Measurements from ENCODE around the gene MT1X. TPM values are rescaled to one million over a fixed set of nuclear protein-coding genes. Genes with fewer than 3 reads are reported as not detected.

Gene MT1X
- total RNA-seq, 1 experiment from 2014 or later: 328 TPM

GRCh38 chr16:56636616-56637413 lies 45.5 kb upstream of the MT1X start:
- Mint-ChIP-seq H3K4me3 (no peak overlapping the region), H3K27me3 (ENCODE audit: low read depth) (peaks cover 100% of the 10 kb centered on the region), H3K9me3 (no peaks in the 10 kb centered on the region), H3K36me3 (peaks cover 6% of the 10 kb centered on the region; the same call in 1 of the 2 replicates), H3K27ac (no peak overlapping the region), H3K4me1 (peaks cover 30% of the 10 kb centered on the region)
- TF ChIP-seq ZNF532 (CRISPR knock-in tag; IDR thresholded peaks at IDR 0.05; ENCODE audit: borderline replicate concordance) (no peak), NFE2L1 (CRISPR knock-in tag; IDR thresholded peaks at IDR 0.05) (no peak), NR3C1 (CRISPR knock-in tag; conservative IDR thresholded peaks at IDR 0.05; ENCODE audit: low read depth) (no peak), TEAD4 (CRISPR knock-in tag; IDR thresholded peaks at IDR 0.05) (no peak), STAT6 (CRISPR knock-in tag; conservative IDR thresholded peaks at IDR 0.05; ENCODE audit: low read depth) (no peak), USF1 (CRISPR knock-in tag; IDR thresholded peaks at IDR 0.05) (no peak), TP53 (CRISPR knock-in tag; IDR thresholded peaks at IDR 0.05) (no peak), MXD4 (CRISPR knock-in tag; IDR thresholded peaks at IDR 0.05; ENCODE audit: borderline replicate concordance) (no peak), ZBTB43 (CRISPR knock-in tag; IDR thresholded peaks at IDR 0.05) (no peak), ZNF121 (CRISPR knock-in tag; IDR thresholded peaks at IDR 0.05) (no peak), E2F5 (CRISPR knock-in tag; IDR thresholded peaks at IDR 0.05) (no peak)
- ChIA-PET CTCF (interaction anchor here (0.6 to 1.8 kb wide), 5 partner anchors 16 to 65 kb away, joined by 3 to 5 read pairs (median 3); partner anchors contain the start of gene MT1G), POLR2A (interaction anchor here (1.0 to 5.1 kb wide), 2 partner anchors 11 to 39 kb away, joined by 3 to 24 read pairs; partner anchors contain the start of gene MT1E)
- no peak for DNase-seq (ENCODE audit: low spot score)
- no peak for ATAC-seq
